DMS153 (cell line): ENCODE data around the gene CDKN2AIP.
"Not testable (repeated sequence)": the region's sequence is repeated elsewhere in the genome, so short reads cannot be mapped to it uniquely, and the experiment has no call there.

Experiments
- DNase-seq: peaks from one replicate; lab custom pipeline; 2025; lab: John Stamatoyannopoulos, UW

The CDKN2AIP gene

GRCh38 chr4:183413234-183414200, 30.9 kb upstream of the CDKN2AIP start:
- no peak for DNase-seq

GRCh38 chr4:183416879-183417755, 27.3 kb upstream of the CDKN2AIP start:
- peak; percentile 36 for DNase-seq

DNA sequence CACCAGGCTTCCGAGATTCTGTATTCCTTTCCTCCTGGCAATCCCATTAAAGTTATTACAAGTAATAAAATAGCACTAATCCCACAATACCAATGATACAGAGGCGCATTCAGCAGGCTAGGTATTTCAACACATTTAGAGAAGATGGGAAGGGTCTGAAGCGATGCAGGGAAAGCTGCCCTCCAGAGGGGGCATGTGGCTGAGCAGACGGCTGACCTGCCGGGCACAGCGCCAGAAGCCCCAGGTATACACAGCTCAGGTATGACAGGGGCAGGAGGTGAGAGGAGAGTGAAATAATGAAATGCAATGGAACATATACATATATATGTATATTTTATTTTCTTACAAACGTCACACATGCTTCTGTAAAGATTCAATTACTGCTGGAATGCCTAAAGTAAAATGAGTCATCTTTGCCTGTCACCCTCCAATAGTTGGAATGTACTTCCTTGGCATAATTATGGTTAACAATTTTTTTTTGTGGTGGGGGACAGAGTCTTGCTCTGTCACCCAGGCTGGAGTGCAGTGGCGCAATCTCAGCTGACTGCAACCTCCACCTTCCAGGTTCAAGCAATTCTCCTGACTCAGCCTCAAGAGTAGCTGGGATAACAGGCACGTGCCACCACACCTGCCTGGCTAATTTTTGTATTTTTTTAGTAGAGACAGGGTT, 21.3 kb upstream of the CDKN2AIP start:
- DNase-seq, result no peak

DNA sequence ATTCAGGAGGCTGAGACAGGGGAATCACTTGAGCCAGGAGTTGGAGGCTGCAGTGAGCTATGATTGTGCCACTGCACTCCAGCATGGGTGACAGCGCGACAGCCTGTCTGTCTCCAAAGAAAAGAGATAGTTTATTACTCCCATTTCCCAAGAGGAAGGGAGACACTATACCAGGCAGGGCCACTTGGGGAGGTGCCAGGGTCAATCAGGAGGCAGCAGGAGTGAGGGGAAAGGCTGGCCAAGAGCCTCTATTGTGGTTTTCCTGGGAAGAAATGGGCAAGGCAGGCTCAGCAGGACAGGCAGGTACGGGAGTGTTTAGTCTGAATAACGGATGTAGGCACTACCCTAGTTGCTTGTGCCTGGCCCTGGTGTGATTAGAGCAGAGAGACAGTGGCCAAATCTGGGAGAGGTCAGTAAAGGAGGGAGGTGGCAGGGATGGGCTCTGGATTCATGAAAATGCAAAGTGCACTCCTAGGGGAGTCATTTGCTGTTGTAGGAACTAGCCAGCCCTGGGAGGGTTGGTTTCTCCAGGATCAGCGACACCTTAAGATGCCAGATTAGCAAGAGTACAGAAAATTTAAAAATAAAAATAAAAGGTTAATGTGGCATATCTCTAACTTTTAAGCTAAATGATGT, 20.2 kb upstream of the CDKN2AIP start:
- no peak for DNase-seq

DNA sequence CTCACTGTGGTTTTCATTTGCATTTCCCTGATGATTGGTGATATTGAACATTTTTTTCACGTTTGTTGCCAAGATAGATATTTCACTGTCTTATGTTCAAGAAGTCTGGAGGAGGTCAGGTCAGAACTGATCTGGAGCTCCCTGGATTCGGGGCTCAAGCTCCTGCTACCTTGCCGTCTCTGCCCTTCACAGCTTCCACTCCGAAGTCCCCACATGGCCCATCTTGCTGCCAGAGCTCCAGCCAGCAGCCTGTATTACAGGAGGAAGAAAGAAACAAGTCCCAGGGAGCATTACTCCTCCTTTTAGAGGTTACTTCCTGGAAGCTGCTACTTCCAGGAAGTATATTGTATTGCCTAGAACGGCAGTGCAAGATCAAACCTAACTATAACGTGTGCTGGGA, 17.9 kb upstream of the CDKN2AIP start:
- DNase-seq, result no peak

- no peak for DNase-seq
Observed at GRCh38 chr4:183429489-183429888, 14.9 kb upstream of the CDKN2AIP start.

GRCh38 chr4:183430317-183430993, 14.0 kb upstream of the CDKN2AIP start:
- no peak for DNase-seq

DNA sequence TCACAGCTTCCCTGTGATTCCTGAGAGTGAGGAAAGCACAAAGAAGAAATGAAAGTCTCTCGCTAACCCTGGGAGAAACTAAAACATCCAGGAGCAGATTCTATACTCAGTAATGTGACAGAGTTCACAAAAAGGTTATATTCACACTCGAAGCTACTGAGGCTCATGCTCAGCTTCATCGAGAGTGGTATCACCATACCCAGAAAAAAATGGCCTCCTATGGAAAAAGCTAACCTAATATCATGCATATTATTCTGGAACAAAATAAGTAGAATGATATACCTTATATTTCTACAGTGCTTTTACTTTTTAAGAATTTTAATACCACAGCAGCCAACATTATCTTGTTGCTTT, 13.5 kb upstream of the CDKN2AIP start:
- no peak for DNase-seq

DNA sequence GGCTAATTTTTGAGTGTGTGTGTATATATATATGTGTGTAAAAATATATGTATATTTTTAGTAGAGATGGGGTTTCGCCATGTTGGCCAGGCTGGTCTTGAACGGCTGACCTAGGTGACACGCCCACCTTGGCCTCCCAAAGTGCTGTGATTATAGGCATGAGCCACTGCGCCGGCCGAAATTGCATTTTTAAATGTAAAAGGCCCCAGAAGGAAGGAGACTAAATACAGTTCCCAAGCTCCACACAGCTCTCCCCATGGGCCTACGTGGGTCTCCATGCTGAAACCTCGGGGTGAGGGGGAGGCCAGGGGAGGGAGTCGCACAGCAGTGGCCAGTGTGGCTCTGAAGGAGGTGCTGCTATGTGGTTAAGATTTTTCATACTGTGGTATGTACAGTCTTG, 12.8 kb upstream of the CDKN2AIP start:
- DNase-seq, result no peak

- DNase-seq, result not testable (repeated sequence)
Observed at GRCh38 chr4:183433183-183433582, 11.3 kb upstream of the CDKN2AIP start.

DNA sequence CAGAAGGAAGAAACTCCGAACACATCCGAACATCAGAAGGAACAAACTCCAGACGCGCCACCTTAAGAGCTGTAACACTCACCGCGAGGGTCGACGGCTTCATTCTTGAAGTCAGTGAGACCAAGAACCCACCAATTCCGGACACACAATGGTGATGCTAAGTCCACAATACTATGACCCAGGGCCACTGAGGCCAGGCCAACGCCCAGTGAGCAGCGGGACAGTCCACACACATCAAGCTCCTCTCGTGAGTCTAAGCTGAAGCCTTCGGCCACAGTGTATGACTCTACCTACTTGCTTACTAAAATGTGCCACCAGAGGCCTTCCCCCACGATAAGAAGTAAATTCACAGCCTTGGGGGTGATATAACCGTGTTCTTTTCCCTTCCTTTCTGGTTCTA, 10.2 kb upstream of the CDKN2AIP start:
- no peak for DNase-seq

DNA sequence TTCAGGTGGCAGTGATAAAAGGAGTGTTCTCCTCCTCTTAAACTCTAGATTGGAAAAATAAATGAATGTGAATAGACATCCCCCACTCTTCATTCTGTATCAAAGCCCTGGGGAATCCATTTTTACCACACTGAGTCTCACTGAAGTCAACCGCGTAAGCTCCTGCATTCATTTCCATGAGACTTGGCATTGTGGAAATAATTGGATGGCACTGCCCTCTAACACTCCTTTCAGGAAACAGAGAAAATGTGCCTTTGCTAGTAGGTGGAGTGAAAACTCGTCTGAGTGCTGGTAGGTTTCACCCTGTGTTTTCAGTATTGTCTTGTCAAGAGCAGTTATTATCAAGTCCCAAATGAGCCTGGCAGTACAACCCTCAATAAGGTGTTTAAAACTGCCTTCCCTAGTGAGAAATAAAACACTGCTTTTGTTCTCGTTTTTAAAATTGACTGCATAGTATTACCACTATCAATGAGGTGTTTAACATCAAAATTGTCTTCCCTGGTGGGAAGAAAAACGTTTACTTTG, 9.7 kb upstream of the CDKN2AIP start:
- DNase-seq, result no peak

DNA sequence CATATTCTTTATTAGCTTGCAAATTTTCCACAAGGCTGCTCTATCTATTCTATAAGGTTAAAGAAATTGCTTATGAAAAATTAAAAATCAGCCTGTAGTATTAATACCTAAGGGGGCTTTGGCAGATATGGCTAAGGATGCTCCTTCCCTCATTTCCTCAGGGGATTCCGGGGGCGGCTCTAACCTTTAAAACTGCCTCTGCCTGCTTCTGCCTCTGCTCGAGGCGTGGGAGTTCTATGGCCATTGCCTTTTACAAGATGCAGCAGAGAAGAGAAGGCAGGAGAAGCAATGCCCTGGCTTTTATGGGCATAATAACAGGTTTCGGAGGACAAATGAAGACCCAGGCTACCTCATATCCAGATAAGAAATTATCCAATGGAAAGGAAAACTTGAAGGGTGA, 8.6 kb upstream of the CDKN2AIP start:
- no peak for DNase-seq

DNA sequence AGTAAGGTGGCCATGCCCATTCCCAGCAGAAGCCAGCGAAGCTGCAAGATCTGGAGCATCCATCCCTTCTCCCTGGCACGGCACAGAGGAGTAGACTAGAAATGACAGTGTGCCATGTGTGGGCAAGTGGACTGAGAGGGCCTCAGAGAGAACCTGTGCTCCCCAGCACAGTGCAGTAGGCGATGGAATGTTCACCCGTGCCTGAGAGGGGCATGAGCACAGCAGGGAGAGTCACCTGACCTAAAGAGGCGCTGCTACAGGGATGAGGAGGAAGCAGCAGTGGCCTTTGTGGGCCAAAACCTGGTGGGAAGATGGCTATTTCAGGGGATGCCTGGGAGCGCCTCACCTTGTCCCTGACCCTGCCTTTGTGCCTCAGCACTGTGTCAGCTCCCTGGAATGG, 8.0 kb upstream of the CDKN2AIP start:
- no peak for DNase-seq

DNA sequence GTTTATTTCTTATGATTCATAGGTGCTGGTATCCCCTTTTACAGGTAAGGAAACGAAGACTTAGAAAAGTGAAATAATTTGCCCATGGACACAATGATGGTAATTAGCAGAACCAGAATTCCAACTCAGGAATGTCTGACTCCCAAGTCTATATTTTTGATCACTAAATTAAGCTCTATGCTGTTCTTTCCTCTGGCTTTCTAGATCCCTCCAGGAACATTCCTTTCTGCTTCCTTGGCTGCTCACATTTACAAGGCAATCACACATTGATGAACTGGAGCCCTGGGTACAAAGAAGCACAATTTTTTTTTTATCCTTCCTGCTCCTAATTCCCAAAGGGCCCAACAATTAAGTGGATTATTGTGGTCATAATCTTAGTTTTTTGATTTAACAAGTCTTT, 7.0 kb upstream of the CDKN2AIP start:
- no peak for DNase-seq

GRCh38 chr4:183438458-183439113, 5.8 kb upstream of the CDKN2AIP start:
- DNase-seq, result peak; percentile 77

- no peak for DNase-seq
Observed at GRCh38 chr4:183441276-183441675, 3.2 kb upstream of the CDKN2AIP start.

GRCh38 chr4:183443655-183444213, 702 bp upstream of the CDKN2AIP start:
- DNase-seq, result peak; percentile 63

DNA sequence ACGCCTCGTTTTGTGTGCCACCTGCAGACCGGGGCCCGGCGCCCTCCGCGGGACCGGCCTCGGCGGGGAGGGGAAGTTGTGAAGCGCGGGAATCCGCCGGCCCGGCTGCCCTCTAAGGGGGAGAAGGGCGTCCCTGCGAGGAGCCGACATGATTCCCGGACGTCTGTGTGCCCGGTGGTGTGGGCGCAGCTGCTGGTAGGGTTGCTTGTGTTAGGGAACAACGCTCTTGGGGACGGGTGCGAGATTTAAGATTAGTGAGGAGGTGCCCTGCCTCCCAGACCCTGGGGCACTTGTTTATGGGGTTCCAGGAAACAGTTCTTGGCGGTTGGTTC, 627 bp downstream of the CDKN2AIP start:
- no peak for DNase-seq

GRCh38 chr4:183447646-183448045, 3.2 kb downstream of the CDKN2AIP start:
- DNase-seq, result no peak
